Measurements from ENCODE around the gene SNPH.
A peak's percentile ranks its signal among the peaks of the same experiment; 100 is the strongest.
"Not testable (repeated sequence)": the region's sequence is repeated elsewhere in the genome, so short reads cannot be mapped to it uniquely, and the experiment has no call there.

Gene SNPH, protein sequence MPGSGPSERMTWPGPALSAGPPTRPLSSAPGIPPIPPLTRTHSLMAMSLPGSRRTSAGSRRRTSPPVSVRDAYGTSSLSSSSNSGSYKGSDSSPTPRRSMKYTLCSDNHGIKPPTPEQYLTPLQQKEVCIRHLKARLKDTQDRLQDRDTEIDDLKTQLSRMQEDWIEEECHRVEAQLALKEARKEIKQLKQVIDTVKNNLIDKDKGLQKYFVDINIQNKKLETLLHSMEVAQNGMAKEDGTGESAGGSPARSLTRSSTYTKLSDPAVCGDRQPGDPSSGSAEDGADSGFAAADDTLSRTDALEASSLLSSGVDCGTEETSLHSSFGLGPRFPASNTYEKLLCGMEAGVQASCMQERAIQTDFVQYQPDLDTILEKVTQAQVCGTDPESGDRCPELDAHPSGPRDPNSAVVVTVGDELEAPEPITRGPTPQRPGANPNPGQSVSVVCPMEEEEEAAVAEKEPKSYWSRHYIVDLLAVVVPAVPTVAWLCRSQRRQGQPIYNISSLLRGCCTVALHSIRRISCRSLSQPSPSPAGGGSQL

DNA sequence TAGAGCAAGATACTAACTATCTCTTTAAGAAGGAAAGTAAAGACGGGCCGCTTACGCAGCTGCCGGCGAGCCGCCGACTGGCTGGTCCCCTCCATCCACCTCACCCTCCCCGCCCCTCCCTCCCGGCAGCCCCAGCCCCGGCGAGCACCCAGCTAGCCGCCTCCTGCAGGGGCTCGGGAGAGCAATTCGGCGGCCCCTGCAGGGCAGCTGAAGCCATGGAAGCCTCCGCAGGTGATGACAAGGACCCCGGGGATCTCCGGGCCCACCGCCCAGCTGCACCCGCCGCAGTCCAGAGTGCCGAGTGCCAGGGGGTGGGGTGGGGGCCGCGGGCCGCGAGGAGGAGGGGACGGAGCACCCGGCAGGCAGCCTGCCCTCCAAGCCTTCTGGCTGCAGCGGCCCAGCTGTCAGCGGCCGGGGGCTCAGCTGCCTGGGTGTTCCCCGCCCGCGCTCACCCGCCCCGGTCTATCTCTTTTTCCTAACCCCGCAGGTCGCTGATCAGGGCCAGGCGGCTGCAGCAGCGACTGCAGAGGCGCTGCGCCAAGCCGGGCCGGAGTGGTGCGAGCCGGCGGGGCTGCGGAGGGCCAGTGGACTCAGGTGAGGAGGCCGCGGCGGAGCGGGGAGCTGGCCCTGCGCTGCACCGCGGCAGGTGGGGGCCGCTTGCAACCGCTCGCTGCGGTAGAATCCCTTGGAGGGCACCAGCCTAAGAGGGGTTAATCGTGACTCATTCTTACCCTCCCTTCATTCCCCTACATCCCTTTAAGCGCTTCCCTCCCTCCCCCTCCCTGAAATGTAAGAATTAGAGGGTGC is at the start of gene SNPH:
Gene SNPH, plus strand, starts transcription at position 128 of the 807 bp plus-strand sequence. CDS start 29,946 bp downstream, outside the sequence.
- DNase-seq, result peak; percentile 69

DNA sequence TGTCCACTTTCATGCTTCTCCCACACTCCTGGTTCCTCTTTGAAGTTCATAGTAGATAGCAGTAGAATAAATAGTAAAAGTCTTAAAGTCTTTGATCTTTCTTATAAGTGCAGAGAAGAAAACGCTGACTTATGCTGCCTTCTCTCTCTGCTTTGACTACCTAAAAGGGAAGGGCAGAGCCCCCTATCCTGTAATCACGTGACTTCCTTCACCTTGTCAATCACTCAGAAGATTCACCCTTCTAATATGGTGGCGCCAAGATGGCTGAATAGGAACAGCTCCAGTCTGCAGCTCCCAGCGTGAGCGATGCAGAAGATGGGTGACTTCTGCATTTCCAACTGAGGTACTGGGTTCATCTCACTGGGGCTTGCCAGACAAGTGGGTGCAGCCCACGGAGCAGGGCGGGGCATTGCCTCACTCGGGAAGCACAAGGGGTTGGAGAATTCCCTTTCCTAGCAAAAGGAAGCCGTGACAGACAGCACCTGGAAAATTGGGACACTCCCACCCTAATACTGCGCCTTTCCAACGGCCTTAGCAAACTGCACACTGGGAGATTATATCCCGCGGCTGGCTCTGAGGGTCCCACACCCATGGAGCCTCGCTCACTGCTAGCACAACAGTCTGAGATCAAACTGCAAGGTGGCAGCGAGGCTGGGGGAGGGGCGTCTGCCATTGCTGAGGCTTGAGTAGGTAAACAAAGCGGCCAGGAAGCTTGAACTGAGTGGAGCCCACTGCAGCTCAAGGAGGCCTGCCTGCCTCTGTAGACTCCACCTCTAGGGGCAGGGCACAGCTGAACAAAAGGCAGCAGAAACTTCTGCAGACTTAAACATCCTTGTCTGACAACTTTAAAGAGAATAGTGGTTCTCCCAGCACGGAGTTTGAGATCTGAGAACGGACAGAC is 49.3 kb upstream of the SNPH start:
- DNase-seq, result not testable (repeated sequence)

DNA sequence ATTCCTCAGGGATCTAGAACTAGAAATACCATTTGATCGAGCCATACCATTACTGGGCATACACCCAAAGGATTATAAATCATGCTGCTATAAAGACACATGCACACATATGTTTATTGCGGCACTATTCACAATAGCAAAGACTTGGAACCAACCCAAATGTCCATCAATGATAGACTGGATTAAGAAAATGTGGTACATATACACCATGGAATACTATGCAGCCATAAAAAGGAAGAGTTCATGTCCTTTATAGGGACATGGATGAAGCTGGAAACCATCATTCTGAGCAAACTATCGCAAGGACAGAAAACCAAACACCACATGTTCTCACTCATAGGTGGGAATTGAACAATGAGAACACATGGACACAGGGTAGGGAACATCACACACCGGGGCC is 43.3 kb upstream of the SNPH start:
- not testable (repeated sequence) for DNase-seq

DNA sequence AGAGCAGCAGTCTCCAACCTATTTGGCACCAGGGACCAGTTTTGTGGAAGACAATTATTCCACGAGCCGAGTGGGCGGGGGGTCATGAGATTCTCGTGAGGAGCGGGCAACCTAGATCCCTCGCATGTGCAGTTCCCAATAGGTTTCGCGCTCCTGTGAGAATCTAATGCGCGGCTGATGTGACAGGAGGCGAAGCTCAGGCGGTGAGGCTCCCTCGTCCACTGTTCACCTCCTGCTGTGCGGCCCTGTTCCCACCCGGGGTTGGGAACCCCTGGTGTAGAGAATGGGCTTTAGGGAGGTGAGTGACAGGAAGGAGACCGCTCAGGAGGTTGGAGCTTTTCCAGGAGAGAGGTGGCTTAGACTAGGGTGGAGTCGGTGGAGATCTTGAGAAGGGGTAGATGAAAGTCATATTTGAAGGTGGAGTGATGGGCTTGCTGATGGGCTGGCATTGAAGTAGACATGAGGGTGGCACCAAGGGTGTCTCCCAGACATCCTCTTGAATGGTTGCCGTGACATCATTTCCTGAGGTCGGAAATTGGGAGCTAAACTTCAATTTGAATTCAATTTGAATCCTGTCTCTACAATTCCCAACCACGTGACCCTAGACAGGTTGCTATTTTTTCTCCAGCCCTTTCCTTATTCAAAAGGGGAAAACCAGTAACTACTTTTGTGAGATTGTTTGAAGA is 41.7 kb upstream of the SNPH start:
- no peak for DNase-seq

DNA sequence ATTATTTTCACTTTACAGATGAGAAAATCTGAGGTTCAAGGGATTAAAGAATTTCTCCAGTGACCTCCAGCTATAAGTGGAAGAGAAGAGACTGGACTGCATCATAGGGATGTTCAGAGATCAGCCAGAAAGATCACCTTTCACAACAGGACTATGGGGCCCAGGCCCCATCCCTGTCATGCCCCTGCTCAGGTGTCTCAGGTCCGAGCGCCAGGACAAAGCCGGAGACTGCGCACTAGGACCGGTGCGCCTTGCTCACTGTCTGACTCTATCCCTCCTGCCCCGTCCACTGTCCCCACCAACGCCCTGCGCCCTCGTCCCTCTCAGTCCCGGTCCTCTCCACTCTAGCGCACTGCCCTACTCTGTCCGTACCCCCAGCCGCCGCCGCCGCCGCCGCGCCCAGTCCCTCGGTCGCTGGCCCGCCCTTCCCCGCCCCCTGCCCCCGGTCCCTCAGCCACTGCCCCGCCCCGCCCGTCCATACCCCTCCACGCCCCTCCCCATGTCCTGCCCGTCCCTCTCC is 40.8 kb upstream of the SNPH start:
- no peak for DNase-seq

DNA sequence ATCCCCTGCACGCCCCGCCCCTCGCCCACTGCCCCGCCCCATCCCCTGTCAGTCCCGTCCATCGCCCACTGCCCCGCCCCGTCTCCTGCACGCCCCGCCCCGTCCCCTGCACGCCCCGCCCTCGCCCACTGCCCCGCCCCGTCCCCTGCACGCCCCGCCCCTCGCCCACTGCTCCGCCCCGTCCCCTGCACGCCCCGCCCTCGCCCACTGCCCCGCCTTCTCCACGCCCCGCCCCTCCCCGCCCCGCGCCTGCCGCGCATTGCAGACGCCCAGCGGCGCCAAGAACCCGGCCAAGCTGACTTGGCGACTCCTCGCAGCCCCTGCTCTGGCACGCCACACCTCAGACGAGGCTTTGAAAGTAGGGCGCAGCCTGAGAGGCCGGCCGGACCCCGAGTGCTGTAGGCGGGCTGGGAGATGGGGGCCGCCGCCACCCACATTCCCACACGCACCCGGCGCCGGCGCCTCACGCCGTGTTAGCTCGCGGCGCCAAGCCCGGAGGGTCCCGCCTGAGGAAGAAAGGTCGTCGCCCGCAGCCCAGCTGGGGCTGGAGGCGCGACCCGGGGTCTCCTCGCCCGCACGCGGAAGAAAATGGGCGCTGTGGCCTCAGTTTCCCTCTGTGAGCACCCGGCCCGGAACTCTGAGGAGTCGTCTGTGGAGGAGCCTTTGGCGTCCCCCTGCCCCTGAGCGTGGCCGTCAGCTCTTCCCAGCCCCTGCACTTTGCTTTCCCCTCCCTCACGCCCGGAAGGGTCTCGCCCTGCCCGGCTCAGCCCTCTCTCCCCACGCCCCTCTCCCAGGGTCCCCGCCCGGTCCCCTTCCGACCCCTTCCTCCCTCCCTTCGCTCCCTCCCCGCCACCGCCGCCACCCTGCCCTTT is 40.1 kb upstream of the SNPH start, which contains the start of gene RAD21L1:
Gene RAD21L1, plus strand, starts transcription at position 262 of the 872 bp plus-strand sequence. CDS start 2,410 bp downstream, outside the sequence.
- DNase-seq, result peak; percentile 88

DNA sequence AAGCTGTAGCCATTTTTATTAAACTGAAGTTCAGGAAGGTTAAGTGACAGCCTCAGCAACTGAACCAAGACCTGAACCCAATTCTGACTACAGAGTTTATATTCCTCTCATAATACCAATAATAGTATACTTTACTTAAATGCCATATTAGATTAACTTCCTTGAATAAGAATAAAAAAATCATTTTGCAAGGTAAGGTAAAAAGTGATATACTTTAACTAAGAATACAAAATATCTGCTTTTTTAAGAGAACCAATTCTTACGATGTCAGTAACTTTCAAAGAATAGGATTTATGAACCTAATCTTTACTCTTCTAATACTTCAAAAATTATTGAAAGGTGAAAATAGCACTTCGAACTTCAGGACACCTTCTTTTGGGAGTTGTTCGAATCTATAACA is 36.6 kb upstream of the SNPH start:
- DNase-seq, result no peak

DNA sequence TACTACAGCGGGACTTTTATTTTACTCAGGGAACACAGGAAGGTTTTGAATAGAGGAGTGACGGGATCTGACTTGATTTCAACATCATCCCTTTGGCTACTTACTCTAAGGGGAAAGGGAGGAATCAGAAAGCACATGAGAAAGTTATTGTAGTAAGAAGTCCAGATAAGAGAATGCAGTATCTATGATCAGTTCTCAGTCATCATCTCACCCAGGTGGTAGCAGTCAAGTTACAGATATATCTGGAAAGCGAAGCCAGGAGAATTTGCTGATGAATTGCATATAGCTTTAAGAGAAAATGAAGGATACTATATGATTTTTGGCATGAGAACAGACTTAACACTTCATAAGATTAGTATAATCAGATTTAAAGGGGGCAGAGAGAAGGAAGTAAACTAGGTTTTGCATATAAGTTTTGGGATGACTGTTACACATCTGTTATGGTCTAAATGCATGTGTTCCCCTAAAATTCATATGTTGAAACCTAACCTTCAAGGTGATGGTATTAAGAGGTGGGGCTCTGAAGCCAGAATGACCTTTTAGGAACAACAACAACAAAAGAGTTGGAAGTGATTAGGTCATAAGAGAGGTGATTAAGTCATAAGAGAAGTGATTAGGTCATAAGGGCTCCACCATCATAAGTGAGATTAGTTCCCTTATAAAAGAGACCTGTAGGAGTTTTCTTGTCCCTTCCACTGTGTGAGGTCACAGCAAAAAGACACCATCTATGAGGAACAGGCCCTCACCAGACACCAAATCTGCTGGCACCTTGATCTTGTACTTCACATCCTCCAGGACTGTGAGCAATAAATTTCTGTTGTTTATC is 33.6 kb upstream of the SNPH start:
- no peak for DNase-seq

DNA sequence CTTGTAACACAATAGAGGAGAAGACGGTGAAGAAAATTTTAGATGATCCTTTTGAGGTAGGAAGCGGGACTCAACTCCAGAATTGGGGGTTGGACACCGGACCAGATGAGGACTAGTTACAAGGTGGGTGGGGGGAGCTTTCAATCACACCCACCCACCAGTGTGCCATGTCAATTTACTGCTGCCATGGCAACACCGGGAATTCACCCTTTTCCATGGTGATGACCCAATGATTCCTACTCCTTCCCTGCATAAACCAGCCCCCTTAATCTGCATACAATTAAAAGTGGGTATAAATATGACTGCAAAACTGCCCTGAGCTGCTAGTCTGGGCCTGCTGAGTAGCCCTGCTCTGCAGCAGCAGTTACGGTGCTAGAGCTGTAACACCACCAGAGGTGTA is 25.5 kb upstream of the SNPH start:
- no peak for DNase-seq

DNA sequence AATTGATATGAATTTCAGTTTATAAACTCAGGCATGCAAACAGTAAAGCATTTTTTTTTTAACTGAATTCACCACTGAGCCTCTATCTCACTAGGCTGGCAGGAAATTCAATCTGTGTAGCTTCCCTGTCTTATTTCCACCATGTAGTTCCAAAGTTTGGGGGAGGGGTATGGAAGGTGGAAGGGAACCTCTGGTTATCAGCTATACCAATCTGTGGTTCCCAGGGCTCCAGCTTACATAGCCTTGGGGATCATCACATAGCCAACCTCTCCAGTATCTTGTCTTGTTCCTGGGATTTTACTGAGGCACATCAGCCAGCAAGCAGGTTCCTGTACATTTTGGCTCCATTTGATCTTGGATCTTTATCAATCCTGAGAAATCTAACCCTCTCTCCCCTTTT is 24.6 kb upstream of the SNPH start:
- DNase-seq, result no peak

DNA sequence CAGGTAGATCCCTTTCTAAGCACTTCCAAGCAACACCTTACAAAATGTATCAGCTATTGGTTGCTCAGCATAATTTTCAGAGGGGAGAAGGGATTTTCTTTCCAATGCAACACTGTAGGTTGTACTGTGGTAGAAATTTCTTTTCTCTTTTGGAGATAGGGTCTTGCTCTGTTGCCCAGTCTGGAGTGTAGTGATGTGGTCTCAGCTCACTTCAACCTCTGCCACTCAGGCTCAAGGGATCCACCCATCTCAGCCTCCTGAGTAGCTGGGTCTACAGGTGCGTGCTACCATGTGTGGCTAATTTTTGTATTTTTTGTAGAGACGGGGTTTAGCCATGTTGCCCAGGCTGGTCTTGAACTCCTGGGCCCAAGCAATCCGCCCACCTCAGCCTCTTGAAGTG is 24.0 kb upstream of the SNPH start:
- no peak for DNase-seq

DNA sequence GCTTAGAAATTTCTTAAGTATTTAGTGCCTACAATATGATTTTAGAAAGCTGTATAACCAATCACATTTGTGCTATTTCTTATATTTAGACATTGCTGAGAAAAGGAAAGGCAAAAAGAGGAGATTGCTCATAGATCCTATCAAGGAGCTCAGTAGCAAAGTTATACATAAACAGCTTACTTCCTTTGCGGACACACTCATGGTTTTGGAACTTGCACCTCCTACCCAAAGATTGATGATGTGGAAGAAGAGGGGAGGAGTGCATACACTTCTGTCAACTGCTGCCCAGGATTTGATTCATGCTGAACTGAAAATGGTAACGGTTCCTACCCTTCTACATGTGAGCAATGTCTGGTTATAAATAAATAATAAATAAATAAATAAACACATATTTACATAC is 23.6 kb upstream of the SNPH start:
- no peak for DNase-seq

DNA sequence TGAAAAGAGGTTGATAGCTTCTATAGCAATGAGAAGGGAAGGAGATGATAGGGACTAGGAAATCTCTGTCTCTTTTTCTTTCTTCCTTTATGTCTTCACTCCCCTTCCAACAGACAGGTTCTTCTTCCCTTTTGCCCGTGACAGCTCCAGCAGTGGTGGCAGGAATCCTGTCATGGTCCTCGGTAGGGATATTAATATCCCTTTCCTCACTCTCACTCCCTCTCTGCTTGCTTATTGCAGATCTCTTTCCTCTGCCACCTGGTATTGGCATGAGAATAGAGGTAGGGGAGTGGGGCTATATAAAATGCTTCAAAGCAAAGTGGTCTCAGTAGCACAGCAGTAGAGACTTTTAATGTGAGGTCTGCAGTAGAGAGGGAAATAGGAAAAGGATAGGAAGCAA is 20.5 kb upstream of the SNPH start:
- no peak for DNase-seq

DNA sequence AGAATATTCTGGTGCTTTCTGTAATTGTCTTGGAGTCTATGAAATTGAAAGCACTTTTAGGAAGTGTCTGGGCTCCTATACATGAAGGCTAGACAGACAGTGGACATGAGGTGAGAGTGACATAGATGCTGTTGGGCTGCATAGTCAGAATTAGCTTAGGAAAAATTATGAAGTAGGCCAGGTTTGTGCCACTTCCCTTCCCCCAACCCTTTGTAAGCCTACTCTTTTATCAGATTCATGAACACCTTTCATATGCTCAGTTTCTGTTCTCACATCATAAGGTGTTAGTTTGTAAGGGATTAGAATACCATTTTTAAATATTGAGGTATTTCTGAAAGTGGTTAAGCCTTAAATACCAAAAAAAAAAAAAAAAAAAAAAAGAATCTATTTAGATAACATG is 18.4 kb upstream of the SNPH start:
- no peak for DNase-seq

DNA sequence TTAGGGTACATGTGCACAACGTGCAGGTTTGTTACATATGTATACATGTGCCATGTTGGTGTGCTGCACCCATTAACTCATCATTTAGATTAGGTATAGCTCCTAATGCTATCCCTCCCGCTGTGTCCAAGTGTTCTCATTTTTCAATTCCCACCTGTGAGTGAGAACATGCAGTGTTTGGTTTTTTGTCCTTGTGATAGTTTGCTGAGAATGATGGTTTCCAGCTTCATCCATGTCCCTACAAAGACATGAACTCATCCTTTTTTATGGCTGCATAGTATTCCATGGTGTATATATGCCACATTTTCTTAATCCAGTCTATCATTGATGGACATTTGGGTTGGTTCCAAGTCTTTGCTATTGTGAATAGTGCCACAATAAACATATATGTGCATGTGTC is 15.8 kb upstream of the SNPH start:
- not testable (repeated sequence) for DNase-seq

DNA sequence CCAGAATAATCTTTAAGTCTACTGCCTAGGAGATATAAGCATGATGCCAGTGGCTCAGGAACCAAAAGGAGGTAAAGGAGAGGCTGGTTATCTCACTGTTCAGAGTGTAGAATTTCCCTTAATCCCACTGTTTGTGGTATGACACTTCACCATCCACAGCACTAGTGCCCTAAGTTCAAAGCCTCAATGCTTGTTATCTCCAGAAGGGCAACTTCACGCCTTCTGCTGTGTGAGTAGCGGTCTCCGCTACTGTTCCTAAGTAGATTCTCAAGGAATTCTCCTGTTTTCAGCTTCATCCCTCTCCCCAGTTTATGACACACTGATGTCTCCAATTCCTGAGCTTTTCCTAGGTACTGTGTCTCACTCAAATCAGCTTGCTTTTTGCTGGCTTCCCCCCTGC is 13.7 kb upstream of the SNPH start:
- no peak for DNase-seq

DNA sequence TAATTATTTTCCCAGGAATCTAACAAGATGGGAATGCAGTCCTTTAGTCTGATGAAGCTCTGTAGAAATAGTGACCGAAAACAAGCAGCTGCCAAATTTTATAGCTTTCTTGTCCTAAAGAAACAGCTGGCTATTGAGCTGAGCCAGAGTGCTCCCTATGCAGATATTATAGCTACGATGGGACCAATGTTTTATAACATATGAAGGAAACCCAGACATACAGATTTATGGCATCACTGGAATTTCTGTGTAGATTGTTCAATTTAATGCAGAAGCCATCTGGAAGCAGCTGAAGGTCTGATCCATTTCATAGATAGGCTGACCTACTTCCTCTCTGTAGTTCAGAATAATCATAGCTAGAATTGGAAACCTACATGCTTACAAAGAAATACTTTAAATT is 11.8 kb upstream of the SNPH start:
- no peak for DNase-seq

DNA sequence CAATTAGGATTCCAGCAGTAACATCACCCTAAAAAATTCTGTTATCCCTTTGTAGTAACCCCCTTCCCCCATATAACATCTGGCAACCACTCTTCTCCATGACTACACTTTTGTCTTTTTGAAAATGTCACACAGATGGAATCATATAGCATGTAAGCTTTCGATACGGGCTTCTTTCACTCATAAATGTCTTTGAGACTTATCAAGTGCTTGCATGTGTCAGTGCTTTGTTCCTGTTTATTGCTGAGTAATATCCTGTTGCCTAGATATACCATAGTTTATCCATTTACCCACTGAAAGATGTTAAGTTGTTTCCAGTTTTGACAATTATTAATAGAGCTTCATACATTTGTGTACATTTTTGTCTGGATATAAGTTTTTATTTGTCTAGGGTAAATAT is 10.4 kb upstream of the SNPH start:
- DNase-seq, result no peak

DNA sequence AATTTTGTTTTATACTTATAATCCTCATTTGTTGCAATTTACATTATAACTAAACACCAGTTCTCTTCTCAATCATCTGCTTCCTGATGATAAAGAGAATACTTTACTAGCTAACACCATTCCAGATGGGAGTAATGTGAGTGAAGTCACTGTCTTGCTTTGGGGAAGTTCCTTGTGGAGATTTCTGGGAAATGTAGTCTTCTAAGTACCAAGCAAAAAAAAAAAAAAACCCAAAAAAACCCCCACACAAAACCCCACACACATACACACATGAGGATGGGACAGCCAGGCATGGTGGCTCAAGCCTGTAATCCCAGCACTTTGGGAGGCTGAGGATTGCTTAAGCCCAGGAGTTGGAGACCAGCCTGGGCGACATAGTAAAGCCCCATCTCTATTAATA is 2.2 kb upstream of the SNPH start:
- DNase-seq, result no peak

DNA sequence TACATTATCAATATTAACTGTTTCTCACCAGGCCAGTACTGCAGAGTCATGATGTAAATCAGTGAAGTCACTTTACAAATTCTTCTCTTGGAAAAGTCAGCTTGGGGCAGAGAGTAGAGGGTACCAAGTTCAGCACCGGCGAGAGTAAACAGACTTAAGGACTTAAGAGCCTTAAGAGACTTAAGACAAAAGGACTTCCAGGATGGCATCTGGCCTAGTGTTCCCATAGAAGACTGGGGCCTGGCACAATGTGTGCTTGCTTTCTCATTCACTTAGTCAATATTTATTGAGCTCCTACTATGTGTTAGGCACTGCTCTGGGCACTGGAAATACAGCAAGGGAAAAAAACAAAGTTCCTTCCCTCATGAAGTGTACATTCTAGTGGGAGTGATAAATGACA is 1.4 kb upstream of the SNPH start:
- no peak for DNase-seq
